ENCODE data around the gene PCED1A. TPM values are rescaled to one million over a fixed set of nuclear protein-coding genes. Genes with fewer than 3 reads are reported as not detected.

Gene PCED1A
- total RNA-seq, 1 donor from 2014 or later: 16.3 TPM

DNA sequence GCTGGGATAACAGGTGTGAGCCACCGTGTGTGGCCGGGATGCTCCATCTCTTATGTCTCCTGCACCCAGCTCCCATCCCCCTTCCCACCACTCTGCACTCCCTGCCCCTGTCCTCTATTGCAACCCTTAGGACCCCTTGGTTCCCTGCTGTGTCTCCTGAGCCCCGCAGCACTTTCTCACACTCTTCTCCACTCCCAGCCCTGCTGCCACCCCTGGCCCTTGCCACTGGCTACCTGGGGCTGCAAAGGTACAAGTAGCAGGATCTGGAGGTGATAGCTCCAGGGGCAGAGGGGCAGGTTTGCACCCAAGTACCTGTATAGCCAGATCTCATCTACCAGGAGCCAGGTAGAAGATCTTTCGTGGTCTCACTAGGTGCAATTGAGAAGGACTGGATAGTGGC, 33.4 kb downstream of the PCED1A start:
- no peak for DNase-seq (ENCODE audit: low read depth)

GRCh38 chr20:2806351-2806701, 34.1 kb downstream of the PCED1A start:
- no peak for DNase-seq (ENCODE audit: low read depth)

DNA sequence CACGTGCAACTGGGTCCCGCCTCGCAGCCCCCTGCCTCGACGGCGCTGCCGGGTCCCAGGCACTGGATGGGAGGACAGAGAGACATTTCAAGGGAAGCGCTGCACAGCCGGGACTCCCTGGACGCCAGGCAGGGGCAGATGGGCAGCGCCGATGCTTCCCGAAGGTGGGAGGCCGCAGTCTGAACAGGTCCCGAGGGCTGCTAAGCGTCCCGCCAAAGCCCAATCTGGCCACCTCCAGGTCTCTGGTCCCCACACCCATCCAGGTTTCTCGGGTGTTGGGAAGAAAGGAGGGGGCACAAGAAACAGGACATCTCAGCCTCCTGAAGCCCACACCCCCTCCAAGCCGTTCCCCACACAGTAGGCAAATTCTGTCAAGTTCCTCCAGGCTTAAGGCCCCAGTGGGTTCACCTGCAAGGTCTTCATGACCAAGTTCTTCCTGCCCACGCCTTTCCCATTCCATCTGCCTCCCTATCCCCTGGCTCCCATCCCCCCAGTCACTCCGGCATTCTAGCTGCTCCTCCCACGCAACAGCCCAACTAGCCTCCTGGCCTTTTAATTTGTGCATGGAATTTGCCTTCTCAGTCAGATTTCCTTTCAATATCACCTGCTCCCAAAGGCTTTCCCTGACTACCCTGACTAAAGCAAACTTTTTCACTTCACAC, 34.6 kb downstream of the PCED1A start:
- DNase-seq (ENCODE audit: low read depth): no peak

DNA sequence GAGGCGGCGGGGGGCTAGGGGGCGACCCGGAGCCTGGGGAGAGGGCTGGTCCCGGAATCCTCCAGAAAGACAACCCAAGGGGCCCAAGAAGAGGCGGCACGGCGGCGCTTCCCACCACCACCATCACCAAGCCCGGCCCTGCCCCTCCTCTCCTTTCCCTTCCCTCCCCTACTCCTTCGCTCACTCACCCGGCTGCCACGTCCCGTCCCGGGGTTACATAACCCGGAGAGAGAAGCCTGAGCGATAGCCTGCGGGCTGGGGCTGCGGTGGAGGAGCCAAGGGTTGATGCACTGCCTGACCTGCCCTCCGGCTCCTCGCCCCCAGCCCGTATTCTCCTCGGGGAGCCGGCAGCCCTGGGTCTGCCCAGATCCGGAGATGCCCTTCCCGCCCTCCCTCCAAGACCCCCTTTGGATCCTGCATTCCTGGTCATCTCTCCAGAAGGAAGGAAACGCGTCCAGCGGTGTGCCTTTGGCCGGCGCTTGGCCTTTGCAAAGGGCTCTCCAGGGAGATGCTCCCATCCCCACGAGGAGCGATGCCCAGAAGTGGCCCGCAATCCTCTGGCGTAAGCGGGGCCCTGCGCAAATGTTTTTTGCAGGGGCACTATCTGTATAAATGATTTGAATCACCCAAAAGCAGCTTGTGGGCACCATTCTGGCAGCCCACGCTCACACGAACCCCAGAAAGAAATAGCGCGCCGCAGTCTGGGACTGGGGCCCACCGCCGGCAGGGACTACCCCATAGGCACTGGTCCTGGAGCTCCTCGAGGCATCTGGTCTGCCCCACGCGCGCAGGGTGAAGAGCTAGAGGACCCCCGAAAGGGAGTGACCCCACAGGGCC, 35.4 kb downstream of the PCED1A start:
- DNase-seq (ENCODE audit: low read depth): no peak

GRCh38 chr20:2804041-2804828, 36.2 kb downstream of the PCED1A start:
- no peak for DNase-seq (ENCODE audit: low read depth)

DNA sequence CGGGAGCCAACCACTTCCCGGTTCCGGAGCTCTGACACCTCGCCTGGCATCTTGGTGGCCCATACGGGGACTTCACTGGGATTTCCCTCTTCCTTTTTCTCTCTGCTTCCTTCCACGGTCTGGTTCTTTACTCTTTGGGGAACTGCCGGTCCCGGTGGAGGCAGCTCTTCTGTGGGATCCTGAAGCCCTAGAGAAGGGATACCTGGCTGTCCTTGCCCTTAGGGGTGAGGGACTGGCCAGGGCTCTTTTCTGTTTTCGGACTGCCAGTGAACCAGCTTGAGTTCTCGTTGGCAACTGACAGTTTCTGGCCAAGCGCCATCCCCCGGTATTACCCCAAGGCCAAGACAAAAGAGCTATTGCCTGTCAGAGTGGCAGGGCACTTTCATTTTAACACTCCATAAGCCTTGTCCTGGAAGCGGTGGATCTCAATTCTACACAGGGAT, 39.1 kb downstream of the PCED1A start:
- DNase-seq (ENCODE audit: low read depth): no peak

GRCh38 chr20:2800521-2801285, 39.8 kb downstream of the PCED1A start, which contains the start of gene CPXM1:
TSS of gene CPXM1 (minus strand) at chr20:2800627. CDS start at chr20:2800572, 55 bp downstream.
- no peak for DNase-seq (ENCODE audit: low read depth)

- no peak for DNase-seq (ENCODE audit: low read depth)
Measured at GRCh38 chr20:2799688-2800520, 40.6 kb downstream of the PCED1A start.

DNA sequence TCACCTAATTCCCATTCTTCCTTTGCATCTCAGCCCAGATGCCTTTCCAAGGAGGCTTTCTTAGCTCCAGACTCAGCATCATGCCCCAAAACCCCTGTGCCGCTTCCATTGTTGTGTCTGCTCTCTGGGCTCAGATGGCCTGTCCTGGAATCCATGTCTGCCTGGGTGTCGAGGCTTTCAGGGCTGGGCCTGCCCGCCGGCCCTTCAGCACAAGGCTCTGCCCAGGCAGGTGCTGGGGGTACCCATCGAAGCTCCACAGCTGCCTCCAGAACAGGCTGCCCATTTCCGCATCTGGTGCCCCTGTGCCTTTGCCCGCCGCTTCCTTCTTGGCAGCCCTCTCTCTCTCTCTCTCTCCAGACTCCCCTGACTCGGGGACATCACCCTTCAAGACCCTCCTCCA, 41.2 kb downstream of the PCED1A start:
- no peak for DNase-seq (ENCODE audit: low read depth)

DNA sequence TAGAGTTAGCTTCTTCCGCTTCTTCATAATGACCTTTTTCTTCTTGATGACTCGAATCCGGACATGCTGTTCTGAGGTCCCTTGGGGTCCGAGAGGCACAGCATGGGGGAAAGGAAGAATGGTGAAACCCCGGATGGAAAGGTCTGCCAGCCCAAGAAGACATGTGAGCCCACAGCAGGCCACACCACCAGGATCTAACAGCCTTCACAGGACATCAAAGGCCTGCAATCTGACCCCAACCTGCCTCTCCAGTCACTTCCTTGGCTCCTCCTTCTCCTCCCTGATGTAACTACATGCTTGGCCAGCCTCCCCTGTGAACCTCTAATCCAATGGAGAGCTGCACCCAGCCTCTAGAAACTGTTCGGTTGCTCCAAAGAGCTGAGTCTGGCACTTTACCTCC, 41.6 kb downstream of the PCED1A start:
- DNase-seq (ENCODE audit: low read depth): no peak

DNA sequence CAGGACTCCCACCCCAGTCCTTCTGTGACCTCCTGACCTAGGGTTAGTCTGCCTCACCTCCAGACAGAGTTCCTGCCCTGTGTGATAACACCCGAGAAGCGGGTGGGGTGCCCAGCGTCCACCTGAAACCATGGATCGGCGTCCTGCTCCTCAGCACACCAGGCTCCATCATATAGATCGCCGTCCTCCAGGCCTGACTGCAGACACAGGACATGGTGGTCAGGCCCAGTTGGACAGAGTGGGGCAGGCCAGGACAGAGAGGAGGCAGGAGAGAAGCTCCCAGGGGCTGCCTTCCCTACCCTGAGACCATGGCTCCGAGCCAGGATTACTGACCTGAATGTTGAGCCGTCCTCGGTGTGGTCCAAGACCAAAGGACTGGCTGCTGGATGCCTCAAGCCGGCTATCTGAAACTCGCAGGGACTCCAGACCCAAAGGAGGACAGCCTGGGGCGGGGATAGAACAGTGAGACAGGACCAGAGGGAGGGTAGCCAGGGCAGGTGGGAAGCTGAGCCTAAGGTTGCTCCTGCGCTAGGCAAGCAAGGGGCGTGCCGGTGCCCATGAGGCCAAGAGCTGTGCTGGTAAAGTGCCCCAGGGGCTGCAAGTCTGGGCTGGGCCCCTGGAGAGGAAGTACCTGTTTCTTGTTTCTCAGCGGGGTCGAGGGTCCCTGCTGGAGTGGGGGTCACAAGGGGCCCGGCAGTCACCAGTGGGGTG, 42.2 kb downstream of the PCED1A start:
- no peak for DNase-seq (ENCODE audit: low read depth)

GRCh38 chr20:2797136-2797983, 43.1 kb downstream of the PCED1A start:
- no peak for DNase-seq (ENCODE audit: low read depth)

GRCh38 chr20:2796011-2796660, 44.3 kb downstream of the PCED1A start:
- no peak for DNase-seq (ENCODE audit: low read depth)

DNA sequence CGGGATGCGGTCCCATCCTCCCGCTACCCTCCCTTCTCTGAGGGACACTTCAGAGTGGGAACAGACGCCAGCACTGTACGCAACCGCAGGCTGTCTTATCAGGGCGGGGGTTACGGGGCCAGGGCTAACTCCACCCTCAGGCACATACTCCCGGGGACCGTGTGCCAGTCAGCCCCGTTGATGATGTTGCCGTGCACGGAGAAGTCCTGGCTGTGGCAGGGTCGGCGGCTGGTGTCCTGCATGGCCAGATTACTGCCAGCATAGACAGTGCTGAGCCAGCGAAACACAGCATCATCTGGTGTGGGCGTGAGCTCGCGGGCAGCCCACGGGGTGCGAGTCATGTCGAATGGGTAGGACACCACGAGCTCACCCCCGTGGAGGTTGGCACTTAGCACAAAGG, 45.0 kb downstream of the PCED1A start:
- DNase-seq (ENCODE audit: low read depth): no peak

- DNase-seq (ENCODE audit: low read depth): no peak
Measured at GRCh38 chr20:2794866-2795447, 45.5 kb downstream of the PCED1A start.

DNA sequence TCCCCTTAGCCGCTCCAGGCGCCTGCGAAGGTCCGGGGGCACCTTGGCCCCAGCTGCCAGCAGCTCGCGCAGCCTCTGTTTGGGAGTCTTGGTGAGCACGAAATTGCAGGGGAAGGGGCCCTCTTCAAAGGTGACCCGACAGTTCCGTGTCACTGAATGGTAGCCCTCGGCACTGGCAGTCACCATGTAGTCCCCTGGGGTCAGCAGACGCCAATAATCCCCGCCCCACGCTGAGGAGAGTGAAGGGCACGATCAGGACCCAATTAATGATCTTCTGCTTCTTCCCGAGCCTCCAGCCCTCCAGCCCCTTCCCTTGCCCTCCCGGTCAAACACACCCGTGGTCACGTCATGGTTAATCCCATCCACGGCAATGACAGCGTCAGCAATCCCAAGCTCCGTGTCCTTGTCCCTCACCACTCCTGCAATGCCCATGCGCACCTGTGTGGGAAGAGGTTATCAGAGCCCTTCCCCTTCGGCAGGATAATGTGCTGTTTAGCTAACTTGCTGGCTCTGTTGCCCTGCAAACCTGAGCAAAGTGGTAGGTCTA, 46.2 kb downstream of the PCED1A start:
- no peak for DNase-seq (ENCODE audit: low read depth)

DNA sequence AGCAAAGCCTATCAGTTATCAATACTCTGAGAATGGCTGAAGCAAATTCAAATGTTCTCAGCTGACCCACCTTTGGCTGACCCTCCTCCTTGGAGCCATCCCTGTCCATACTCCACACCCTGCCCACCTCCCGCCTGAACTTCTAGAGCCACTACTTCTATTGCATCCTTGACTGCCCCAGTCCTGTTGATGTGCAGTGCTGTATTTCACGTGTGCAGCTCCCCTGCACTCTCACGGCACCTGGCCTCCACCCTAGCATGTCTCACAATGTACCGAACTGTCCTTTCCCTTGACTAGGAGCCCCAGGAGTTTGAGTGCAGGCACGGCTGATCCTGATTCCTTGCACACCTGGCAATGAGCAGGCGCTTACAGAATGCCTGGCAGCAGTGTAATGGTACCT, 47.0 kb downstream of the PCED1A start:
- DNase-seq (ENCODE audit: low read depth): no peak

Data from myocyte (in vitro differentiated cells).